HG02759 (cell line): ENCODE data around the gene CBX1.
"Not testable (repeated sequence)": the region's sequence is repeated elsewhere in the genome, so short reads cannot be mapped to it uniquely, and the experiment has no call there.

Source experiments
- ATAC-seq: cut with Tn5 transposase; IDR thresholded peaks from one replicate; pipeline ENCODE4 v1.9.1; 2021; ENCODE audit warnings: mild to moderate bottlenecking, moderate library complexity; ENCODE audit not compliant: unreplicated experiment

The CBX1 gene

GRCh38 chr17:48123776-48124388, 22.6 kb upstream of the CBX1 start:
- ATAC-seq: no peak

- ATAC-seq: no peak
Measured at GRCh38 chr17:48123111-48123510, 21.8 kb upstream of the CBX1 start.

GRCh38 chr17:48122665-48123045, 21.4 kb upstream of the CBX1 start:
- no peak for ATAC-seq

GRCh38 chr17:48121923-48122664, 20.8 kb upstream of the CBX1 start:
- no peak for ATAC-seq

- peak; percentile 42 for ATAC-seq
Measured at GRCh38 chr17:48113201-48113676, 12.0 kb upstream of the CBX1 start.

GRCh38 chr17:48111937-48112241, 10.6 kb upstream of the CBX1 start:
- ATAC-seq: no peak

GRCh38 chr17:48110761-48111160, 9.5 kb upstream of the CBX1 start:
- ATAC-seq: no peak

- peak; percentile 83 for ATAC-seq
Measured at GRCh38 chr17:48107137-48108055, 6.1 kb upstream of the CBX1 start, which contains the start of gene SNX11. SNX11 (plus strand) TSS chr17:48107766; CDS start chr17:48112044, 4,278 bp downstream.

GRCh38 chr17:48106802-48107136, 5.5 kb upstream of the CBX1 start:
- ATAC-seq: no peak

- ATAC-seq: no peak
Measured at GRCh38 chr17:48104440-48104839, 3.2 kb upstream of the CBX1 start.

- no peak for ATAC-seq
Measured at GRCh38 chr17:48102798-48103715, 1.8 kb upstream of the CBX1 start.

- ATAC-seq: no peak
Measured at GRCh38 chr17:48102043-48102750, 919 bp upstream of the CBX1 start.

GRCh38 chr17:48100591-48101011, 677 bp downstream of the CBX1 start:
- ATAC-seq: no peak

GRCh38 chr17:48100160-48100559, 1.1 kb downstream of the CBX1 start:
- ATAC-seq: no peak

- no peak for ATAC-seq
Measured at GRCh38 chr17:48095611-48096010, 5.7 kb downstream of the CBX1 start.

GRCh38 chr17:48093341-48094045, 7.8 kb downstream of the CBX1 start:
- no peak for ATAC-seq

- no peak for ATAC-seq
Measured at GRCh38 chr17:48084932-48085331, 16.3 kb downstream of the CBX1 start.

- ATAC-seq: no peak
Measured at GRCh38 chr17:48081858-48082257, 19.4 kb downstream of the CBX1 start.

GRCh38 chr17:48077152-48077551, 24.1 kb downstream of the CBX1 start:
- not testable (repeated sequence) for ATAC-seq
